HepG2 (cell line): ENCODE data around the gene PTPRE.

ENCODE experiments used
- CTCF ChIP-seq: sonication (generic); formaldehyde crosslinking; IDR thresholded peaks from 2 replicates; pipeline ENCODE4 v1.5.0; 2020; ENCODE audit warnings: mild to moderate bottlenecking, missing genetic modification reagents, moderate library complexity
- FOXA1 ChIP-seq, 2 experiments: fragments of 450-650 bp in 1 of 2; sonication (generic) in 1 of 2; formaldehyde crosslinking in 1 of 2; IDR thresholded peaks; 2 replicates each; pipeline versions ENCODE4 v1.4.0 to v1.6.1; 2016 to 2020; ENCODE audit warnings: missing genetic modification reagents in 1 of 2
- HDAC6 ChIP-seq: fragments of 200-600 bp; sonication (generic); IDR thresholded peaks from 2 replicates; pipeline ENCODE4 v1.7.0; 2017; ENCODE audit warnings: mild to moderate bottlenecking, antibody characterized with exemption, low read length, low read depth
- NR2C2 ChIP-seq: sonication (generic); formaldehyde crosslinking; IDR thresholded peaks from 2 replicates; pipeline ENCODE4 v1.4.0; 2020; ENCODE audit warnings: missing genetic modification reagents, mild to moderate bottlenecking, moderate library complexity, borderline replicate concordance
- TEAD2 ChIP-seq: sonication (generic); formaldehyde crosslinking; IDR thresholded peaks from 2 replicates; pipeline ENCODE4 v1.9.0; 2021; ENCODE audit warnings: missing genetic modification reagents
- ZNF263 ChIP-seq: sonication (generic); formaldehyde crosslinking; IDR thresholded peaks from 2 replicates; pipeline ENCODE4 v1.4.0; 2020; ENCODE audit warnings: missing genetic modification reagents
- ZNF724P ChIP-seq: sonication (generic); formaldehyde crosslinking; IDR thresholded peaks from 2 replicates; pipeline ENCODE4 v1.8.0; 2022; ENCODE audit warnings: missing genetic modification reagents, borderline replicate concordance

DNA sequence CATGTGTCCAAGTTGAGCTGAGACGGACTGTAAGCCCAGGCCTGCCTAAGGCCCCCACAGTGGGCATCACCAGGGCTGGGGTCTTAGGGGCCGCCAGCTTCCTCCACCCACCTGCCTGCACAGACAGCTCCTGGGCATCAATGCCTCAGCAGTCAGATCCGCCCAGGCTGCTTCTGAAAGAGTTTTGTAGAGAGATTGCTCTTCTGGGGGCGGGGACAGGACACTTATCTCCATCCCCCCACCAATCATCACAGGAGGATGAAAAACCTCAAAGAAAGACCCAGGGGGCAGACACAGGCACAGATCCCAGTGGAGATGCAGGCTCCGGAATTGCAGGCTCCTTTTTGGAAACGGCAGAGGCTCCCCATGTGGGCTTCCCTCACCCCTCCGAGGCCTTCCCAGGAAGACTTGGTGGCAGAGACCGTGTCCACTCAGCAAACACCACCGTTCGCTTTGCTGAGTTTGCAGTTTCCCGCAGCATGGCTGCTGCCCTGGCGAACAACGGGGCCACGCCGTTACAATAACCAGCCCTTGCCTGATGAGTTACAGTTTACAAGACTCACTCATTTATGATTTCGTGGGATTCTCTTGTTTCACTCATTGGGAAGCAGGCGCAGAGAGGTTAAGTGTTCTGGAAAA, 122.9 kb downstream of the PTPRE start:
- TF ChIP-seq NR2C2 (CRISPR knock-in tag) (no peak), ZNF263 (CRISPR knock-in tag) (no peak), CTCF (no peak), ZNF724P (CRISPR knock-in tag) (no peak), TEAD2 (CRISPR knock-in tag) (no peak), HDAC6 (no peak), FOXA1 (IDR thresholded peaks at IDR 0.05) (no peak), FOXA1 (CRISPR knock-in tag; IDR thresholded peaks at IDR 0.05) (no peak)
